Sigmoid colon (tissue), 4 donors: ENCODE data around the gene TICAM2.

ENCODE experiments used
- POLR2A ChIP-seq, 2 donors: fragments of 450-650 bp; IDR thresholded peaks; one replicate each; pipeline ENCODE4 v1.6.1; 2016; ENCODE audit warnings: antibody characterized with exemption in 2 of 2, mild to moderate bottlenecking in 2 of 2, moderate library complexity in 2 of 2
- POLR2AphosphoS5 ChIP-seq, 4 donors: sonication (generic); formaldehyde crosslinking; IDR thresholded peaks; one replicate each; pipeline ENCODE4 v1.6.1; 2017; ENCODE audit warnings: antibody characterized with exemption in 4 of 4
- TF ChIP-seq, protein P1 (sequence below), 4 experiments: fragments of 450-650 bp in 3 of 4; fragments of 200-600 bp in 1 of 4; IDR thresholded peaks; one replicate each; pipeline ENCODE4 v1.5.1; 2016 to 2019; ENCODE audit warnings: antibody characterized with exemption in 4 of 4, mild to moderate bottlenecking in 3 of 4, moderate library complexity in 2 of 4

DNA sequence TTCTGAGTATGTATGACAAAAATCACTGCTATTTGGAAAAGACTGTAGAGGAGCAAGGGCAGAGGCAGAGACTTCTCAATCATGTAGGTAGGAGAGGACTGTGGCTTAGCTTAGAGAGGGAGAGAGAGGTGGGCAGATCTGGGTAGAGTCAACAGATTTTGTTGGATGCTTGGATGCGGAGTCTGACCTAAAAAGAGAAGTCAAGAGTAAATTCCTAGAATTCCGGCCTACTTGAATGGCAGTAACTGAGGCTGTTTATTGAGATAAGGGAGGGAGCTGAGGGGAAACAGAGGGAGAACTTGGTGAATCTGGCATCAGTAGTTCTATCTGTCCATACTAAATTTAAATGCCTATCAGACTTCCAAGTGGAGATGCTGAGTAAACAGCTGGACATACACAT, 2.4 kb downstream of the TICAM2 start:
- TF ChIP-seq POLR2A (IDR thresholded peaks at IDR 0.05), result no peak
- no peak for TF ChIP-seq POLR2AphosphoS5 (IDR thresholded peaks at IDR 0.05)
- TF ChIP-seq, protein P1, sequence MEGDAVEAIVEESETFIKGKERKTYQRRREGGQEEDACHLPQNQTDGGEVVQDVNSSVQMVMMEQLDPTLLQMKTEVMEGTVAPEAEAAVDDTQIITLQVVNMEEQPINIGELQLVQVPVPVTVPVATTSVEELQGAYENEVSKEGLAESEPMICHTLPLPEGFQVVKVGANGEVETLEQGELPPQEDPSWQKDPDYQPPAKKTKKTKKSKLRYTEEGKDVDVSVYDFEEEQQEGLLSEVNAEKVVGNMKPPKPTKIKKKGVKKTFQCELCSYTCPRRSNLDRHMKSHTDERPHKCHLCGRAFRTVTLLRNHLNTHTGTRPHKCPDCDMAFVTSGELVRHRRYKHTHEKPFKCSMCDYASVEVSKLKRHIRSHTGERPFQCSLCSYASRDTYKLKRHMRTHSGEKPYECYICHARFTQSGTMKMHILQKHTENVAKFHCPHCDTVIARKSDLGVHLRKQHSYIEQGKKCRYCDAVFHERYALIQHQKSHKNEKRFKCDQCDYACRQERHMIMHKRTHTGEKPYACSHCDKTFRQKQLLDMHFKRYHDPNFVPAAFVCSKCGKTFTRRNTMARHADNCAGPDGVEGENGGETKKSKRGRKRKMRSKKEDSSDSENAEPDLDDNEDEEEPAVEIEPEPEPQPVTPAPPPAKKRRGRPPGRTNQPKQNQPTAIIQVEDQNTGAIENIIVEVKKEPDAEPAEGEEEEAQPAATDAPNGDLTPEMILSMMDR (IDR thresholded peaks at IDR 0.05), result no peak
